ENCODE measurements around the gene ACTA2.

The ACTA2 gene

GRCh38 chr10:88892222-88892967 is 60.2 kb downstream of the ACTA2 start:
- DNase-seq (ENCODE audit: low spot score) = no peak

DNA sequence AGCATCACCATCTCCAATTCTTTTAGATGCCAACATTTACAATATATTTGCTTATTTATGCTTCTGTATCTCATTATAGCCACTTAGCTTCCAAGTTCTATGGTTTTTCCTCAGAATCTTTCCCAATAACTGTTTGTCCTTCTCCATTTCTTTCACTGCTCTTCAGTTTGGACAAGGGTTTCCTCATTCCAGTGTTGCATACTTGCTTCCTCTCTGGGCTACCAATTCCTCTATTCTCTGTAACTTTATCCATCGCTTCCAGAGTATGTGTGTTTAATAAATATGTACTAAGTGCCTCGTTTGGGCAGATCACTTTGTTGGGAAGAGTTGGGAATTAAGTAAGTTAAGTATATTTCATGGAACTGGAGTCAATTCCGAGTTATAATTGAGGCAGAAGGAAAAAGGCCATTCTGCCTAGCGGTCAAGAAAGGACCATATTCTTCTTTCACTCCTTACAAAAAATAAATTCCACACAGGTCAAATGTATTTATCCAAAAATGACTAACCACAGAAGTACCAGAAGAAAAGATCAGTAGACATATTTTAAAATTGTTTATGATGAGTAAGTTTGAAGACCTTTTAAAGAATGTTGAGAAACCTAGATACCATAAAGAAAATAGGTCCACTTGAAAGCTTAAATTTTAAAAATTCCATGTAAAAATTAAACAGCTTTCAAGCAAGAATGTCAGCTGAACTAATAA is 61.7 kb downstream of the ACTA2 start:
- no peak for DNase-seq (ENCODE audit: low spot score)

GRCh38 chr10:88889559-88890337 is 62.8 kb downstream of the ACTA2 start:
- DNase-seq (ENCODE audit: low spot score) = no peak

DNA sequence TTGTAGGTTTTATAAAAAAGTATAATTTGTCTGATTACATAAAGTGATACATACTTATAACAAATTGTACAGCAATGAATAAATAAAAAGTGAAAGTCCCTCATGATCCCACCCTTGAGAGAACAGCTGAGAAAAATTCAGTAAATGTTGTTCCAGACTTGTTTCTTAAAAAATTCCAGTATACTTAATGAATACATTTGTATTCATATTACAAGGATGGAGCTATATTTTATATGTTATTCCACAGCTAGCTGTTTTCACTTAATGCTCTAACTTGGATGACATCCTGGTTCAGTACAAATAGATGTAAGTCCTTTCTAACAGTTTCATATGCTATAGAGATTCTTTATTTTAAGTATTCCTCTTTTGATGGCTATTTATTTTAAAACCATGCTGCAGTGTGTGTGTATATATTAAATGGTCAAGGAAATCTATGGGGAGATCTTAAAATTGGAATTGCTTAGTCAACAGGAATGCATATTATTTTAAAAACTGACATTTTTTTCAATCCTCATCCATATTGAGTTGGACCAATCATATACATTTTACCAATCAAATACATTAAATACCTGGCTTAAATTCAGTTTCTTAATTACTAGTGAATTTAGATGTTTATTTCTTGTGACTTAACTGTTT is 63.6 kb downstream of the ACTA2 start:
- no peak for DNase-seq (ENCODE audit: low spot score)

GRCh38 chr10:88886557-88886956 is 66.0 kb downstream of the ACTA2 start:
- DNase-seq (ENCODE audit: low spot score) = no peak

Small RNA genes lying within 50 kb of the gene (small RNA-seq; reads per million reads assigned to genes)
- gene RF02116 = 0 reads per million in 2 experiments

Data from SK-N-DZ (cell line).